Brain microvascular endothelial cell (primary cell): Measurements from ENCODE around the gene QRICH1.

Source experiments
- DNase-seq: peaks from one replicate; pipeline ENCODE4 v3.0.0-alpha.2; 2020
- H3K27ac ChIP-seq: fragments of 250-450 bp; sonication (Bioruptor Pico); 2 replicates; pipeline ENCODE4 v1.5.1; 2020; ENCODE audit warnings: mild to moderate bottlenecking, moderate library complexity
- H3K27me3 ChIP-seq: fragments of 250-450 bp; sonication (Bioruptor Pico); replicated peaks from 2 replicates; pipeline ENCODE4 v1.5.1; 2020; ENCODE audit warnings: mild to moderate bottlenecking
- H3K36me3 ChIP-seq: fragments of 250-450 bp; sonication (Bioruptor Pico); replicated peaks from 2 replicates; pipeline ENCODE4 v1.5.1; 2020; ENCODE audit warnings: mild to moderate bottlenecking
- H3K4me3 ChIP-seq: 2 replicates; pipeline ENCODE4 v1.5.1; 2011; ENCODE audit warnings: low read depth, mild to moderate bottlenecking, control low read depth, low read length, moderate library complexity
- CTCF ChIP-seq: IDR thresholded peaks from 2 replicates; pipeline ENCODE4 v1.5.1; 2011; ENCODE audit warnings: low read depth, mild to moderate bottlenecking, moderate library complexity, low read length, control low read depth, inconsistent platforms; ENCODE audit errors: missing control alignments
- in situ Hi-C: cut with HindIII; loops from 2 replicates; pipeline ENCODE4 v1.10.0; 2017; ENCODE audit warnings: low sequenced_read_pairs, low pct_ligation_motif_present

Gene QRICH1

GRCh38 chr3:49017971-49018706 lies 75.7 kb downstream of the QRICH1 start, which contains the start of gene DALRD3:
DALRD3 (minus strand) TSS chr3:49018580; CDS start chr3:49018564, 16 bp downstream.
- H3K4me3 ChIP-seq, result peak within 1 kb of the TSS; percentile 77
- peak; percentile 46 for DNase-seq
- in situ Hi-C loops, result no loop called here
- H3K27ac ChIP-seq, result peak within 1 kb of the TSS; percentile 38
- peaks cover 30% of the 10 kb centered on the region for H3K36me3 ChIP-seq
- H3K27me3 ChIP-seq, result no peaks in the 10 kb centered on the region
- no peak for TF ChIP-seq CTCF

- in situ Hi-C loops, result no loop called here
- TF ChIP-seq CTCF, result no peak
Measured at GRCh38 chr3:49017229-49017970, 76.5 kb downstream of the QRICH1 start.

GRCh38 chr3:49016414-49017228 lies 77.2 kb downstream of the QRICH1 start:
- no peaks in the 10 kb centered on the region for H3K27me3 ChIP-seq
- in situ Hi-C loops, result no loop called here
- no peak overlapping the region for H3K27ac ChIP-seq
- DNase-seq, result no peak
- no peak for TF ChIP-seq CTCF
- peaks cover 45% of the 10 kb centered on the region for H3K36me3 ChIP-seq
- H3K4me3 ChIP-seq, result no peak overlapping the region

More at GRCh38 chr3:49017229-49017970, 76.5 kb downstream of the QRICH1 start:
- Histone ChIP-seq H3K27ac (no peak overlapping the region), H3K36me3 (peaks cover 37% of the 10 kb centered on the region), H3K27me3 (no peaks in the 10 kb centered on the region), H3K4me3 (peak overlapping the region; percentile 77)
- no peak for DNase-seq

- Histone ChIP-seq H3K27ac (no peak overlapping the region), H3K36me3 (peaks cover 47% of the 10 kb centered on the region), H3K4me3 (no peak overlapping the region), H3K27me3 (no peaks in the 10 kb centered on the region)
- in situ Hi-C loops, result no loop called here
- TF ChIP-seq CTCF, result no peak
- no peak for DNase-seq
Measured at GRCh38 chr3:49015765-49016164, 78.1 kb downstream of the QRICH1 start.

GRCh38 chr3:49015072-49015471 lies 78.8 kb downstream of the QRICH1 start:
- DNase-seq, result no peak
- no peak for TF ChIP-seq CTCF
- H3K27me3 ChIP-seq, result no peaks in the 10 kb centered on the region
- H3K36me3 ChIP-seq, result peaks cover 47% of the 10 kb centered on the region
- in situ Hi-C loops, result no loop called here
- H3K27ac ChIP-seq, result no peak overlapping the region
- H3K4me3 ChIP-seq, result no peak overlapping the region
